ENCODE measurements around the gene MEGF11. TPM values are rescaled to one million over a fixed set of nuclear protein-coding genes. Genes with fewer than 3 reads are reported as not detected.

The MEGF11 gene
- total RNA-seq, 1 experiment from 2014 or later: 1.2 TPM

DNA sequence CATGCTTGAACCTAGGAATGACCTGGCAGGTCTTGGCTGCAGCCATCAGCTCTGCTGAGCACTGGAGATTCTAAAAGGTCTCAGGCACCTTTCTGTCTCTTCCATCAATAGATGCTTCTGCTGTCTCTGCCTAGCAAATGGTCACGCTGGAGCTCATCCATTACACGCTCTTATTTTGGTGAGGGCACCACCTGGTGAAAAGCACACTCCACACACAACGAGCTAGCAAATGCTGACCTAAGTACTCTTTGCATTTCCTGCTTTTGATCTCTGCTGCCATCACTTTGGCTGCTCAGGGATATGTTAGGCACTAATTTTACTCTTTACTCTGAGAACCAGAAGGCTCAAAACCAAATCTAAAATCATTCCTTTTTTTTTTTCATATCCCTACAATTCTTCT, 293.0 kb downstream of the MEGF11 start:
- no peak overlapping the region for H3T11ph ChIP-seq (ENCODE audit: low read length)
- TF ChIP-seq, protein P1, sequence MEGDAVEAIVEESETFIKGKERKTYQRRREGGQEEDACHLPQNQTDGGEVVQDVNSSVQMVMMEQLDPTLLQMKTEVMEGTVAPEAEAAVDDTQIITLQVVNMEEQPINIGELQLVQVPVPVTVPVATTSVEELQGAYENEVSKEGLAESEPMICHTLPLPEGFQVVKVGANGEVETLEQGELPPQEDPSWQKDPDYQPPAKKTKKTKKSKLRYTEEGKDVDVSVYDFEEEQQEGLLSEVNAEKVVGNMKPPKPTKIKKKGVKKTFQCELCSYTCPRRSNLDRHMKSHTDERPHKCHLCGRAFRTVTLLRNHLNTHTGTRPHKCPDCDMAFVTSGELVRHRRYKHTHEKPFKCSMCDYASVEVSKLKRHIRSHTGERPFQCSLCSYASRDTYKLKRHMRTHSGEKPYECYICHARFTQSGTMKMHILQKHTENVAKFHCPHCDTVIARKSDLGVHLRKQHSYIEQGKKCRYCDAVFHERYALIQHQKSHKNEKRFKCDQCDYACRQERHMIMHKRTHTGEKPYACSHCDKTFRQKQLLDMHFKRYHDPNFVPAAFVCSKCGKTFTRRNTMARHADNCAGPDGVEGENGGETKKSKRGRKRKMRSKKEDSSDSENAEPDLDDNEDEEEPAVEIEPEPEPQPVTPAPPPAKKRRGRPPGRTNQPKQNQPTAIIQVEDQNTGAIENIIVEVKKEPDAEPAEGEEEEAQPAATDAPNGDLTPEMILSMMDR (conservative IDR thresholded peaks at IDR 0.05): no peak
- H4K91ac ChIP-seq (ENCODE audit: insufficient read length, low read depth, low read length): no peak overlapping the region
- no peak overlapping the region for H2BK5ac ChIP-seq (ENCODE audit: insufficient read length, low read length)
- no peak overlapping the region for H3K9ac ChIP-seq (ENCODE audit: extremely low read depth, insufficient read length, low read length)
- no peak overlapping the region for H2AK5ac ChIP-seq (ENCODE audit: insufficient read length, low read length)
- no peaks in the 10 kb centered on the region; a peak in 1 of 7 replicates for H3K36me3 Mint-ChIP-seq (ENCODE audit: insufficient read depth in 1 of 3, low read depth in 3 of 3)
- H3K79me2 ChIP-seq (ENCODE audit: insufficient read depth, low read length): no peaks in the 10 kb centered on the region
- no peaks in the 10 kb centered on the region for H3K27me3 ChIP-seq (ENCODE audit: insufficient read depth, low read length)
- H3K9me3 ChIP-seq (ENCODE audit: control insufficient read depth, low read depth, low read length): no peaks in the 10 kb centered on the region
- no peak overlapping the region for H2BK120ac ChIP-seq (ENCODE audit: low read depth, low read length, poor library complexity, severe bottlenecking)
- H3K4me2 ChIP-seq (ENCODE audit: insufficient read depth, insufficient read length, low read length): no peak overlapping the region
- no peak overlapping the region for H3K4ac ChIP-seq (ENCODE audit: low read depth, low read length)
- H2AFZ ChIP-seq (ENCODE audit: low read length): no peak overlapping the region
- H3K56ac ChIP-seq (ENCODE audit: insufficient read length, low read depth, low read length): no peak overlapping the region
- no peaks in the 10 kb centered on the region for H3K23me2 ChIP-seq (ENCODE audit: insufficient read length, low read depth, low read length, poor library complexity, severe bottlenecking)
- no peaks in the 10 kb centered on the region for H3K27me3 Mint-ChIP-seq (ENCODE audit: low read depth)
- H3K4me3 Mint-ChIP-seq: no peak overlapping the region
- no peak overlapping the region for H2BK12ac ChIP-seq (ENCODE audit: insufficient read length, low read depth, low read length)
- no peak overlapping the region for H3K14ac ChIP-seq (ENCODE audit: insufficient read depth, low read length)
- WGBS (ENCODE audit: extremely low coverage, insufficient read length, low lambda C conversion rate): no CpG with 5 or more reads among the region's 3 CpGs
- DNase-seq: no peak
- H2BK20ac ChIP-seq (ENCODE audit: low read depth, low read length, poor library complexity, severe bottlenecking): no peak overlapping the region
- H3K18ac ChIP-seq (ENCODE audit: insufficient read length, low read depth, low read length): no peak overlapping the region
- H3K23ac ChIP-seq (ENCODE audit: insufficient read length, low read depth, low read length): no peak overlapping the region
- 0 out of 2 replicates have a peak, but pooled peaks cover 4% of the 10 kb centered on the region for H3K4me1 ChIP-seq (ENCODE audit: insufficient read depth, low read length)
- H3K79me1 ChIP-seq (ENCODE audit: insufficient read depth, low read depth, low read length, poor library complexity, severe bottlenecking): no peaks in the 10 kb centered on the region
- no peak overlapping the region for H2BK15ac ChIP-seq (ENCODE audit: low read depth, low read length)
- no peaks in the 10 kb centered on the region for H4K20me1 ChIP-seq (ENCODE audit: control insufficient read depth, insufficient read depth, insufficient read length)
- peaks cover 27 to 30% of the 10 kb centered on the region in 2 experiments for H3K4me1 Mint-ChIP-seq
- no peaks in the 10 kb centered on the region for H3K9me3 Mint-ChIP-seq
- H4K8ac ChIP-seq (replicated peaks; ENCODE audit: insufficient read length, low read depth, low read length): no peak overlapping the region
- H3K27ac Mint-ChIP-seq: no peak overlapping the region
- no peak overlapping the region for H4K5ac ChIP-seq (ENCODE audit: insufficient read length, low read depth, low read length)
- no peak overlapping the region for H3K27ac ChIP-seq (ENCODE audit: insufficient read length, low read depth, low read length)
